Immature natural killer cell (primary cell): ENCODE data around the gene RGL2. TPM values are rescaled to one million over a fixed set of nuclear protein-coding genes. Genes with fewer than 3 reads are reported as not detected.
"Not testable (repeated sequence)": the region's sequence is repeated elsewhere in the genome, so short reads cannot be mapped to it uniquely, and the experiment has no call there.

Experiments
- DNase-seq, 3 donors: peaks; one replicate each; pipeline ENCODE4 v3.0.0; 2022; ENCODE audit warnings: mixed read lengths in 1 of 3
- H3K27ac Mint-ChIP-seq, 6 donors: one replicate each; pipeline ENCODE4 v1.8.0; 2020; ENCODE audit warnings: mixed read lengths in 6 of 6, mild to moderate bottlenecking in 5 of 6, inconsistent platforms in 4 of 6, moderate library complexity in 3 of 6
- H3K27me3 Mint-ChIP-seq, 3 donors: one replicate each; pipeline ENCODE4 v1.8.0; 2020 to 2021; ENCODE audit warnings: low read depth in 3 of 3, mild to moderate bottlenecking in 3 of 3, mixed read lengths in 3 of 3, moderate library complexity in 3 of 3, inconsistent platforms in 1 of 3
- H3K36me3 Mint-ChIP-seq, 3 donors: one replicate each; pipeline ENCODE4 v1.8.0; 2020; ENCODE audit warnings: mixed read lengths in 3 of 3, inconsistent platforms in 2 of 3, mild to moderate bottlenecking in 2 of 3
- H3K4me1 Mint-ChIP-seq, 2 donors: one replicate each; pipeline ENCODE4 v1.8.0; 2020; ENCODE audit warnings: inconsistent platforms in 2 of 2, mild to moderate bottlenecking in 2 of 2, mixed read lengths in 2 of 2, moderate library complexity in 1 of 2
- H3K4me3 Mint-ChIP-seq, 5 donors: one replicate each; pipeline ENCODE4 v1.8.0; 2020; ENCODE audit warnings: mild to moderate bottlenecking in 5 of 5, mixed read lengths in 5 of 5, inconsistent platforms in 3 of 5, moderate library complexity in 3 of 5
- H3K9me3 Mint-ChIP-seq, 6 donors: one replicate each; pipeline ENCODE4 v1.8.0; 2020; ENCODE audit warnings: mild to moderate bottlenecking in 6 of 6, mixed read lengths in 6 of 6, inconsistent platforms in 4 of 6, moderate library complexity in 3 of 6
- polyA plus RNA-seq, 3 donors: library from polyadenylated mRNA; unstranded; fragments of 300-500 nt; fragmentation: Illumina TruSeq; gene quantifications; one replicate each; pipeline ENCODE4 v1.2.3, GENCODE V29; 2021

The RGL2 gene
- polyA plus RNA-seq, 3 donors from 2014 or later, result 5.9 to 14.7 (median 8.0) TPM

DNA sequence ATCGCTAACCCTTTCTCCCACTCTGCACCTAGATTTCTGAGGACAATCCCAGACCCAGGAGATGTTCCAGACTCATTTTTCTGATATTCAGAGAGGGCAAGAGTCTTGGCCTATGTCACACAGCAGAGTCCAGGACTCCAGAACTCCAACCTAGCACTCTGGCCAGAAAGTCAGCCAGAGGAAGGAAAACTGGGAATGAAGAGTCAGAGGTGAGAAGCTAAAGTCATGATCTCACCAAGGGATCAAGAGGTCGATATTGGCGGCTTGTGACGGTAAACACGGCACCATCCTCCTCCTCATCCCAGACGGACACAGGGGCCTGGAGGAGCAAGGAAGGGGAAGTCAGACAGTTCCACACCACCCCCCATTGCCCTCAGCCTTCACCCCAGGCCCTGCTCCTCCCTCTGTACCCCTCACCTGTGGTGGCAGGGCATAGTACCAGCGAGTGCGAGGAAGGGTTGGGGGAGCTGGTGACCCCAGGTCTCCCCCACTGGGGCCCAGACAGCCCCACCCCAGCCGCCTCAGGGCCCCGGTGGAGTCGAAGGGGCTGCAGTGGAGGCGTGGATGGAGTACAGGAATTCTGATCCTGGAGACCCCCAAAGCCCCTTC lies 1.8 kb downstream of the RGL2 start:
- H3K4me1 Mint-ChIP-seq, result peaks cover 33 to 45% of the 10 kb centered on the region in 2 donors
- peaks cover 4 to 21% (median 7%) of the 10 kb centered on the region in 3 donors for H3K36me3 Mint-ChIP-seq

DNA sequence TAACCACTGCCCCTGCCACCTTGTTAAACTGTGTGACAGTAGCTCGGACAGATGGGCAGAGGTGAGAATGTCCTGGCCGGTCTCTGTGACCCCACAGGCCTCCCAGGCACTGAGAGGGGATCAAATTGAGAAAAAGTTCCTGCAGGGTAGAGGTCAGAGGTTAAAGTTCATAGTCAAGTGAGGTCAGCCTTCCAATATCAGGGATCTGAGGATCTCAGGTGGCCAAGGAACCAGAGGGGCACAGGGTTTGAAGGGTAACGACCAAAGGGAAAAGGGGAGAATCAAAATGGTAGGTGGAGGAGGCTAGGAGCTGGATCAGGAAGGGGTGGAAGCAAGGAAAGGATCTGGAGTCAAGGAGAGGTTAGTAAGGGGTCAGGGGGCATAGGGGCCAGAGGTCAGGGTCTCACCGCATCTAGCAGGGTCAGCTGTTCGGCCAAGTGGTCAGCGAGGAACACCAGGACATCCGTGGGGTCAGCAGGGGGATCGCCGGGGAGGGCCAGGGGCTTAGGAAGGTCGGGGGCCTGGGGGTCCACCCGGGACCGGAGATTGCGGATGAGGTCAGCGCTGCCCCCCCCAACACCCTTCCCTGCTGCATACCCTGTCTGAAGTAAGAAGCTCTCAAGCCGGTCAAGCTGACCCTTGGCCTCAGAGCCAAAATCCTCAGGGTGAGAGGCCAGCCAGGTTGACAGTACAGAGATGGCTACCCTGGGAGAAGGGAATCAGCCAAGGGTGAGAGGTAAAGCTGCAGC lies 2.9 kb downstream of the RGL2 start:
- Mint-ChIP-seq H3K36me3 (peaks cover 4 to 22% (median 4%) of the 10 kb centered on the region in 3 donors), H3K27me3 (peaks cover 14 to 18% (median 17%) of the 10 kb centered on the region in 3 donors), H3K27ac (peak overlapping the region in 5 of 6 donors; percentile 42 to 95 (median 77)), H3K4me3 (peak overlapping the region in 4 of 5 donors; percentile 14 to 79 (median 76)), H3K4me1 (peaks cover 34 to 43% of the 10 kb centered on the region in 2 donors), H3K9me3 (no peaks in the 10 kb centered on the region)
- no peak for DNase-seq

More for the DNA sequence above, 1.8 kb downstream of the RGL2 start:
- Mint-ChIP-seq H3K27me3 (peaks cover 14 to 20% (median 17%) of the 10 kb centered on the region in 3 donors), H3K27ac (peak overlapping the region; percentile 72 to 98 (median 88)), H3K9me3 (no peaks in the 10 kb centered on the region), H3K4me3 (peak overlapping the region; percentile 69 to 100 (median 98))
- DNase-seq, result no peak

DNA sequence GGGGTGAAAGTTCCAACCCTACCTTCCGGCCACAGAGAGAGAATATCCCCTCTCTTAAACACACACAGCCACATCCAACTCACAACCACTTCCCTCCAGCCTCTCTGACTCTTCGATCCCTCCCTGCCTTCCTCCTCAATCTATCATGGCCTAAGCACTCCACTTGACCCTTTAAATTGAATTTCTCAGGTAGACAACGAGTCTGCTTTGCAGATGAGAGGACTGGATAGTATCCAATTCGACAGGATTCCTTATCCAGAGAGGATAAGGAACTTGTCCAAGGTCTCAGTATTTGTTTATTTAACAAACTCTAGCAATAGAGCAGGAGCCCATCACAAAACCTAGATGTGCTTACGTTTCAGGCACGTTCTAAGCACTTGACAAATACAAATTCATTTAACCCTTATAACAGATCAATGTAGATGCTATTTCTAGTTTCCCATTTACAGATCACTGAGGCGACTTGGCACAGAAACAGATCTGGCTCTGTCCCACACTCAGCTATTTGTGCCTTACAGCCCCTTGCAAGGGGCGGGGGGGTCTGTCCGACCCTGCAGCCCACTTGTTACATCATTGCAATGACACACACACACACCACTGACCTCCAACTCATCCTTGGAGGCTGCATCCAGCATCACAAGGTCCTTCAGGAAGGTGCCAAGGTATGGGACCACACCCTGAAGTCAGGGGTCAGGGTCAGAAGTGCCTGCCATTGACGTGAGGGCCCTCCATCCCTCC lies 4.5 kb downstream of the RGL2 start:
- Mint-ChIP-seq H3K27me3 (peaks cover 7 to 14% (median 7%) of the 10 kb centered on the region in 3 donors), H3K27ac (peak overlapping the region in 2 of 6 donors; percentile 22 to 71), H3K36me3 (peaks cover 4 to 22% (median 4%) of the 10 kb centered on the region in 3 donors), H3K9me3 (no peaks in the 10 kb centered on the region), H3K4me1 (peaks cover 36 to 44% of the 10 kb centered on the region in 2 donors), H3K4me3 (no peak overlapping the region)
- DNase-seq, result no peak

DNA sequence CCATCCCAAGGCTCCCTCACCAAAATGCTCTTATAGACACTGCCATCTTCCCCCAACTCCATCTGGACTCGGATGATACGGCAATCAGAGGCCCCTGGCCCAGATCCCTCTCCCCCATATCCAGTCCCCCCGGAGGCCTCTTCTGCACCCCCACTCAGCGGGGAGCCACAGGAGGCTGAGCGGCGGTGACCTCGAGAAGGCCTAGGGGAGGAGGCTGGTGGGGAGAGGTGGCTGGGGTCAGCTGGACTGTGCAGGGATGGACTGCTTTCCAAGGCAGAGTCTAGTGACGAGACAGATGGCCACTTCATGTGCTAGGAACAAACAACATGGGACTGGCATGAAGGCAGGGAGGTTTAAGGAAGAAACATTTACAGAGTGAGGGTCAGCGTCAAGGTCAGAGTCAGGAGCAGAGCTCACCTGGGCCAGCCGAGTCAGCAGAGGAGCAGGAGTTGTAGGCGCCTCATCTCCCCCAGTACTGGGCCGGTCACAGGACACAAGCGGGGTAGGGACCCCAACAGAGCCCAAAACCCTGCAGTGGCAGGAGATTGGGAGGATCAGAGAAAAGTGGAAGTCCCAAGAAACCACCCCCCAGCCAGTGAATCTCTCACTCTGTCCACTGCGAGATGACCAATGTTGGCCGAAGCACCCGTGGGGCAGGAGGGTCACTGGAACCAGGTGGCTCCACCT lies 5.6 kb downstream of the RGL2 start:
- Mint-ChIP-seq H3K36me3 (peaks cover 8 to 25% (median 8%) of the 10 kb centered on the region in 3 donors), H3K9me3 (no peaks in the 10 kb centered on the region), H3K4me3 (no peak overlapping the region), H3K4me1 (peaks cover 47 to 53% of the 10 kb centered on the region in 2 donors), H3K27me3 (peaks cover 2 to 8% (median 2%) of the 10 kb centered on the region in 3 donors), H3K27ac (no peak overlapping the region)
- DNase-seq, result no peak

DNA sequence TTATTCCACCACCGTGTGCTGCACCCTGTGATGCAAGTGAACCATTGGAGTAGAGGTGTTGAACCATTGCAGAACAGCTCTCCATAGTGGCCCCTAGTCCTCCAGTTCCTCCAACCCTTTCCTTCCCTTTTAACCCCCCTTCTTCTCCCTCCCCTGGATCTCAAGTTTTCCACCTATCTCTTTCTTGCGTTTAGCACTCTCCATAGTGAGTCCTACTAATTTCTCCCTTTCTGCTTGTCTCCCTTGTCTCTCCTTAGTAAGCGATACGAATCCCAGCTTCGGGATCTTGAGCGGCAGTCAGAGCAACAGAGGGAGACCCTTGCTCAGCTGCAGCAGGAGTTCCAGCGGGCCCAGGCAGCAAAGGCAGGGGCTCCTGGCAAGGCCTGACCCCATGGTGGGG lies 8.3 kb downstream of the RGL2 start:
- Mint-ChIP-seq H3K27ac (peak overlapping the region in 5 of 6 donors; percentile 51 to 97 (median 87)), H3K4me3 (peak overlapping the region; percentile 97 to 99 (median 98)), H3K36me3 (peaks cover 8 to 38% (median 13%) of the 10 kb centered on the region in 3 donors), H3K4me1 (peaks cover 49 to 50% of the 10 kb centered on the region in 2 donors), H3K9me3 (no peaks in the 10 kb centered on the region), H3K27me3 (peaks cover 0 to 5% (median 2%) of the 10 kb centered on the region in 3 donors)
- no peak for DNase-seq

DNA sequence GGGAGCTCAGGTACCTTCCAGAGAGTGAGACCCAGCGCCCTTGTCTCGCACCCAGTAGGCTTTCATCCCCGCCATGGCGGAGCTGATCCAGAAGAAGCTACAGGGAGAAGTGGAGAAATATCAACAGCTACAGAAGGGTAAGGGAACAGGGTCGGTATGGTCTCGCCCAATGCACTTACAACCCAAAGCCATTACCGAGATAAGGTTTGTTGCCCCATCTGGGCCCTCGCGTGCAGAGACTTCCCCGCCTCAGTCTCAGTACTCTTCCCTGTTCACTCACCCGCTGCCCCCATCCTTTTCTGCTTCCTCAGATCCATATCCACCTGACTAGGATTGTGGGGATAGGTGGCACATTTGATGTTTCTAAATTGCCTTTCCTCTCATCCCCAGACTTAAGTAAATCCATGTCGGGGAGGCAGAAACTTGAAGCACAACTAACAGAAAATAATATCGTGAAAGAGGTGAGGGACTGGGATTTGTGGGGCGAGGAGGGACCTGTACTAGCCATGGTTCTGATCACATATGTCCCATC lies 8.9 kb downstream of the RGL2 start:
- H3K27ac Mint-ChIP-seq, result peak overlapping the region; percentile 87 to 97 (median 94)
- H3K27me3 Mint-ChIP-seq, result peaks cover 0 to 5% (median 2%) of the 10 kb centered on the region in 3 donors
- no peak for DNase-seq
- peaks cover 49 to 50% of the 10 kb centered on the region in 2 donors for H3K4me1 Mint-ChIP-seq
- H3K36me3 Mint-ChIP-seq, result peaks cover 8 to 38% (median 13%) of the 10 kb centered on the region in 3 donors
- H3K4me3 Mint-ChIP-seq, result peak overlapping the region; percentile 97 to 99 (median 98)
- no peaks in the 10 kb centered on the region for H3K9me3 Mint-ChIP-seq

DNA sequence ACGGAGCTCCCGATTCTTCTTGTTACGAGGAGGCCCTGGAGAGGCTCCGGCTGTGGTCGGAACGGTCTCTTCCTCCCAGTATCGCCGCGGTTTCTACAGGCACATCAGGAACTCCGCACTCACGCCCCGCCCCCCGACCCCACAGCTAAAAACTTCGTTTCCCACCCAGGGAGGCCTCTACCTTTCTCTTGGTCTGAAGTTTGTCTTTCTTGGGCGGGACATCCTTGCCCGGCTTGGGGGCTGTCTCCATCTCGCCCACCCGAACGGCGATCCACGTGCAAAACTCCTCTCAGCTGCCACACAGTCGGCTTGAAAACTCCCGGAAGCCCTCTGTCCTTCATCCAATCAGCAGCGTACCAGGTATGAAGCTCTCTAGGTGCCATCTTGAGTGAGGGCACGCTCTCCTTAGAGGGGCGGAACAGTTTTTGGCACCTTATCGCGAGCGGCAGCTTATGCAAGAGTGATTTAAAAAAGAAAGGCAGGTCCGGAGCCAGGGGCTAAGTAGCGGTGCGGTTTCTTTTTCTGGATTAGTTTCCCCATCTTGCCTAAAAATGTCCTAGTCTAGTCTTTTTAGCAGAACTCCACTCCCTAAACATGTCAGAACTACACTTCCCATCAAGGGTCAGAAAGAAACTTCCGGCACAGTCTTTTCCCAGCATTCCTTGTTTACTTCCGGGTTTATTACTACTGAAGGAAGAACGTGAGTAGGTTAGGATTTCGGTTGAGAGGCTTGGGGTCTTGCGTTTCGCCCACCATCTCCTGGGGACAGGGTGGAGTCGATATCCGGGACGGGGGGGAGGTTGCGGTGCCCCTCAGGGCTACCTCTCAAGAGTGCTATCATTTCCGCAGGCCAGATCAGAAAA lies 9.6 kb downstream of the RGL2 start, which contains the start of the genes PFDN6 and WDR46:
TSS of gene PFDN6 (plus strand) at position 681 of the 863 bp plus-strand sequence. CDS start 256 bp downstream, outside the sequence.
TSS of gene WDR46 (minus strand) at position 319 of the 863 bp plus-strand sequence. CDS start at position 250, 69 bp downstream.
- Mint-ChIP-seq H3K36me3 (peaks cover 8 to 40% (median 12%) of the 10 kb centered on the region in 3 donors), H3K27ac (peak within 1 kb of the TSS; percentile 87 to 97 (median 94)), H3K27me3 (peaks cover 0 to 5% (median 2%) of the 10 kb centered on the region in 3 donors), H3K9me3 (no peaks in the 10 kb centered on the region), H3K4me3 (peak within 1 kb of the TSS; percentile 97 to 99 (median 98)), H3K4me1 (peaks cover 50% of the 10 kb centered on the region in 2 donors)
- DNase-seq, result peak; percentile 86 to 87 (median 86)

DNA sequence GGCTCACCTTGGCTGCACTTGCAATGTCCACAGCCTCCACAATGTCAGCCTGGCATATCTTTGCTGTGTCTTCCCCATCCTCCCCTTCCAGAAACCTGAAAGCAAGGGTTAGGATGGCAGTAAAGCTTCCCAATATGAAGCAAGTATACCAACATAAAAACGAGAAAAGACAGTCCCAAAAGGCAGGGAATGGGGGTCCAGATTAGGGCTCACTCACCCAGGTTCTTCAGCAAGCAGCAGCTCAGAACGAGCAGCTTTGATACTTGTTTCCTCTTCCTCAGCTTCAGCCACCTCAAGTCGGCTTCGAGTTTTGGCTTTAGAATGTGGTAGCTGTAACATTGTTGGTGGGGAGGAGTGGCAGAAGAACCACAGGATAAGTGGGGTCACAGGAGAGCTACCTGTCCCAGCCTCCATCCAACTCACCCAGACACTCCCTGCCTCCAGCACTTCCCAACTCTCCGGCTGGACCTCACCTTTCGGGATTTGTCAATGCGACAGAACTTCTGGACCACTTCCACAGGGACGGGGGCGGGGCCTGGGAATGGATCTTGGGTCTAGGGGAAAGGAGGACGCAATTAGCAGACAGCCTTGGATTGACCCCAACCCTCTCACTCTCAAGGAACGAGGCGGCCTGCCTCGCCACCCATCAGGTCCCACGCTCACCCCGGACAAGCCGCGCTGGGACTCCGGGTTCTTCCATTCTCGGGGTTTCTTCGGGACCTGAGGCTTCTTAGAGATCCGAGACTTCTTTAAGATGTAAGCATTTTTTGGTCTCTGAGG lies 10.4 kb downstream of the RGL2 start:
- Mint-ChIP-seq H3K4me3 (peak overlapping the region; percentile 97 to 99 (median 98)), H3K27me3 (peaks cover 0 to 5% (median 2%) of the 10 kb centered on the region in 3 donors), H3K4me1 (peaks cover 50% of the 10 kb centered on the region in 2 donors), H3K9me3 (no peaks in the 10 kb centered on the region), H3K27ac (peak overlapping the region; percentile 87 to 97 (median 94)), H3K36me3 (peaks cover 7 to 37% (median 9%) of the 10 kb centered on the region in 3 donors)
- DNase-seq, result no peak

DNA sequence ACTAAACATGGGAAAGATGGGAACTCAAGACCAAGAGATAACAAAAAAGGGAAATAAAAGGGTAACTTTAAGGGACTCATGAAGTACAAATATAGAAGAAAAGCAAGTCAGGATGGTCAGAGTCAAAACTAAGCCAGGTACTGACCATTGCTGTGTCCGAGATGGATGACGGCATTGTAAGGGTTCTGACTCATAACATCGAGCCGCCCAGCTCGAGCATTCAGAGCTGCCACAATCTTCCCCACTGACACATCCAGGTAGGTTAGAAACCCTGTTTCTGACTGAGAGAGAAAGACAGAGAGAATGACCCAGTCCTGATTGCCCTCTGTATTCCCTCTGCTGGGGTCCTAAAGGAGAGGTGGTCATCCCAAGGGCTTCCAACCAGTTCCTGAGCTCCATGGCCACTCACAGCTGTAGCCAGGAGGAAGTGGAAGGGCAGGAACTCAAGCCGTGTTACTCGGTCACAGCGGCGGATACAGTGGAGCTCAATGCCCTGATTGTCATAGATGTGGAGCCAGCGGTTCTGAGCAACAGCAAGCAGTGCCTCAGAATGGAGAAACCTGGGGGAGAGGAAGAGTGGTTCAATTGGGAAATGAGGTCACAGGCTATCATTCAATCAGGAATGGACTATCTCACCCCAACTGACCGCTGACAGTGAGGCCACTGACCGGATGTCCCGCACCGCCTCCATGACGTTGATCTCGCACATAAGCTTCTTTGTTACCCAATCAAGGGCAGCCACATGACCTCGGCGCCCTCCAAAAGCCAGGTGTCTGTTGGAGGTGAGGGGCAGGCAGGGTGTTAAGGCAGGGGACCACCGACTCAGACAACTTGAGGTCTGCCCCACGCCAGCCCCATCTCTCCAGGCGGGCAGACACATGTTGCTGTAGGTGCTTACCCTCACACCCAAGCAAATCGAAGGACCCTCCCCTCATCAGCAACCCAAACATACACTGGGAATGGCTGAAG lies 11.5 kb downstream of the RGL2 start:
- peaks cover 0 to 5% (median 2%) of the 10 kb centered on the region in 3 donors for H3K27me3 Mint-ChIP-seq
- DNase-seq, result no peak
- peaks cover 4 to 33% (median 9%) of the 10 kb centered on the region in 3 donors for H3K36me3 Mint-ChIP-seq
- no peaks in the 10 kb centered on the region for H3K9me3 Mint-ChIP-seq
- peak overlapping the region; percentile 50 to 99 (median 98) for H3K4me3 Mint-ChIP-seq
- H3K27ac Mint-ChIP-seq, result peak overlapping the region in 3 of 6 donors; percentile 3 to 74 (median 53)
- H3K4me1 Mint-ChIP-seq, result peaks cover 50% of the 10 kb centered on the region in 2 donors

DNA sequence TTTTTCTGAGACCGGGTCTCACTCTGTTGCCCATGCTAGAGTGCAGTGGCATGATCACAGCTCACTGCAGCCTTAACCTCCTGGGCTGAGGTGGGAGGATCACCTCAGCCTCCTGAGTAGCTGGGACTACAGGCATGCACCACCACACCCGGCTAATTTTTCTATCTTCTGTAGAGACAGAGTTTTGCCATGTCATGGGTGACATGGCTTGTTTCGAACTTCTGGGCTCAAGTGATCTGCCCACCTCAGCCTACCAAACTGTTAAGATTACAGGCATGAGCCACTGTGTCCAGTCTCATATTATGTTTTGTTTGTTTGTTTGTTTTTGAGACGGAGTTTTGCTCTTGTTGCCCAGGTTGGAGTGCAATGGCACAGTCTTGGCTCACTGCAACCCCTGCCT lies 13.5 kb downstream of the RGL2 start:
- H3K4me1 Mint-ChIP-seq, result peaks cover 37 to 43% of the 10 kb centered on the region in 2 donors
- DNase-seq, H3K27ac Mint-ChIP-seq, H3K4me3 Mint-ChIP-seq, H3K27me3 Mint-ChIP-seq, H3K9me3 Mint-ChIP-seq: not testable (repeated sequence)
- peaks cover 4 to 23% (median 14%) of the 10 kb centered on the region in 3 donors for H3K36me3 Mint-ChIP-seq
